NCI-H748 (cell line): ENCODE results near the gene GPR146.

Experiments used
- DNase-seq: peaks from one replicate; lab custom pipeline; 2025; ENCODE audit not compliant: unreplicated experiment; lab: John Stamatoyannopoulos, UW

Gene GPR146

DNA sequence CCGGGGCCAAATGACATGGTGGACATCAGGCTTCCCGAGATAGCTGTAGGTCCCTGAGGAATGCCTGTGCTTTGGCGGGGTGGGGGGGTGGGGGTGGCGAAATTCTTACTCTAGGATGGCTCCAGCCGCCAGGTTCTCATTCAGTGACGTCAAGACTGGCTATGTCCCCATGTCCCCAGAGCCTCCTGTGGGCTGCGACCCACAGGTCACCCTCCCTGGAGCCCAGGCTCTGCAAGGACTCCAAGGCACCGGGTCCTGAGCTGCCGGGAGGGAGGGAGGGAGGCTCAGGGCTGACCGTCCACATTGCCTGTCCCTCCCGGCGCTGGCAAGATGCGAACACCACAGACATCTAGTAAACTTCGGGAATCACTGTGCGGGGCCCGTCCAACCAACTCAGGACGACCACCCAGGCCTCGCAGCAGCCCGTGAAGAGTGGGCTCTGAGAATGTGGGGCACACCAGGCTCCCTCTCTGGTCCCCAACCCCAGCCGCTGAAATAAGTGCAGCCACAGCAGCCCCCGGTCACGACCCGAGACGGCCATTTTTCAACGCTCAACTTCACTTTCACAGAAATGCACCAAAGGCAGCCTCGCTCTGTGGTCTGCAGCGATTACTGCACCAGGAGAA, 12.6 kb downstream of the GPR146 start:
- DNase-seq, result no peak

DNA sequence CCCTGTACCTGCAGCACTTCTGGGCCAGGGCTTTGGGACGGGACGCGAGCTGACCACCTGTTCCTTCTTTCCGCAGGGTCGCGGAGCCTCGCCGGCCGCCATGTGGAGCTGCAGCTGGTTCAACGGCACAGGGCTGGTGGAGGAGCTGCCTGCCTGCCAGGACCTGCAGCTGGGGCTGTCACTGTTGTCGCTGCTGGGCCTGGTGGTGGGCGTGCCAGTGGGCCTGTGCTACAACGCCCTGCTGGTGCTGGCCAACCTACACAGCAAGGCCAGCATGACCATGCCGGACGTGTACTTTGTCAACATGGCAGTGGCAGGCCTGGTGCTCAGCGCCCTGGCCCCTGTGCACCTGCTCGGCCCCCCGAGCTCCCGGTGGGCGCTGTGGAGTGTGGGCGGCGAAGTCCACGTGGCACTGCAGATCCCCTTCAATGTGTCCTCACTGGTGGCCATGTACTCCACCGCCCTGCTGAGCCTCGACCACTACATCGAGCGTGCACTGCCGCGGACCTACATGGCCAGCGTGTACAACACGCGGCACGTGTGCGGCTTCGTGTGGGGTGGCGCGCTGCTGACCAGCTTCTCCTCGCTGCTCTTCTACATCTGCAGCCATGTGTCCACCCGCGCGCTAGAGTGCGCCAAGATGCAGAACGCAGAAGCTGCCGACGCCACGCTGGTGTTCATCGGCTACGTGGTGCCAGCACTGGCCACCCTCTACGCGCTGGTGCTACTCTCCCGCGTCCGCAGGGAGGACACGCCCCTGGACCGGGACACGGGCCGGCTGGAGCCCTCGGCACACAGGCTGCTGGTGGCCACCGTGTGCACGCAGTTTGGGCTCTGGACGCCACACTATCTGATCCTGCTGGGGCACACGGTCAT, 13.3 kb downstream of the GPR146 start:
- DNase-seq, result no peak

GRCh38 chr7:1058311-1058710, 14.0 kb downstream of the GPR146 start:
- DNase-seq, result no peak

DNA sequence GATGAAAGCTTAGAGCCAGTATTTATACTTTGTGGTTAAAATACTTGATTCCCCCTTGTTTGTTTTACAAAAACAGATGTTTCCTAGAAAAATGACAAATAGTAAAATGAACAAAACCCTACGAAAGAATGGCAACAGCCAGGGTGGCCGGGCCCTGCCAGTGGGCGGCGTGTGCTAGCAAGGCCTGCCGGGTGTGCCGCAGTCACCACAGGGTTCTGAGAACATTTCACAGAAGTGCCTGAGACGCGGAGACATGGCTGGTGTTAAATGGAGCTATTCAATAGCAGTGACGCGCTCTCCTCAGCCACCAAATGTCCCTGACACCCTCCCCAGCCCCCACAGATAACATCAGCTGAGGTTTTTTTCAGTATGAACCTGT, 14.5 kb downstream of the GPR146 start:
- no peak for DNase-seq

DNA sequence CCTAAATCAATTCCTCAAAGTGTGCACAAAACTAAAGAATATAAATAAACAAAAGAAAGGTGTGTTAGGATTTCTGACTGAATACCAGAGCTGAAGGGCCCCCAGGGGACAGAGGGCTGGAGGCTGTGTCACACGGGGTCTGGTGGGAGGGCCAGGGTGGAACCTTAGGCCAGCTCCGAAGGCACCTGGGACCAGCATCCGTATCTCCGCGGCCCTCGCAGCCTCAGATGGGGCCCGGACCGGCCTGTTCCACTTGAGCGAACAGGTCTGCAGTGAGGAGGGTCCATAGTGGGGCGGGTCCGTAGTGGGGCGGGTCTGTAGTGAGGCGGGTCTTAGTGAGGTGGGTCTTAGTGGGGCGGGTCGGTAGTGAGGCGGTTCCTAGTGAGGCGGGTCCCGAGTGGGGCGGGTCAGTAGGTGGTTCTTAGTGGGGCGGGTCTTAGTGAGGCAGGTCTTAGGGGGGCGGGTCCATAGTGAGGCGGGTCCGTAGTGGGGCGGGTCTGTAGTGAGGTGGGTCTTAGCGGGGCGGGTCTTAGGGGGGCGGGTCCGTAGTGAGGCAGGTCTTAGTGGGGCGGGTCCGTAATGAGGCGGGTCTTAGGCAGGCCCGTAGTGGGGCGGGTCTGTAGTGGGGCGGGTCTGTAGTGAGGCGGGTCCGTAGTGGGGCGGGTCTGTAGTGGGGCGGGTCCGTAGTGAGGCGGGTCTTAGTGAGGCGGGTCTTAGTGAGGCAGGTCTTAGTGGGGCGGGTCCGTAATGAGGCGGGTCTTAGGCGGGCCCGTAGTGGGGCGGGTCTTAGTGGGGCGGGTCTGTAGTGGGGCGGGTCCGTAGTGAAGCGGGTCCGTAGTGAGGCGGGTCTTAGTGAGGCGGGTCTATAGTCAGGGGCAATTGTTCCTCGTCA, 15.1 kb downstream of the GPR146 start:
- DNase-seq, result no peak

DNA sequence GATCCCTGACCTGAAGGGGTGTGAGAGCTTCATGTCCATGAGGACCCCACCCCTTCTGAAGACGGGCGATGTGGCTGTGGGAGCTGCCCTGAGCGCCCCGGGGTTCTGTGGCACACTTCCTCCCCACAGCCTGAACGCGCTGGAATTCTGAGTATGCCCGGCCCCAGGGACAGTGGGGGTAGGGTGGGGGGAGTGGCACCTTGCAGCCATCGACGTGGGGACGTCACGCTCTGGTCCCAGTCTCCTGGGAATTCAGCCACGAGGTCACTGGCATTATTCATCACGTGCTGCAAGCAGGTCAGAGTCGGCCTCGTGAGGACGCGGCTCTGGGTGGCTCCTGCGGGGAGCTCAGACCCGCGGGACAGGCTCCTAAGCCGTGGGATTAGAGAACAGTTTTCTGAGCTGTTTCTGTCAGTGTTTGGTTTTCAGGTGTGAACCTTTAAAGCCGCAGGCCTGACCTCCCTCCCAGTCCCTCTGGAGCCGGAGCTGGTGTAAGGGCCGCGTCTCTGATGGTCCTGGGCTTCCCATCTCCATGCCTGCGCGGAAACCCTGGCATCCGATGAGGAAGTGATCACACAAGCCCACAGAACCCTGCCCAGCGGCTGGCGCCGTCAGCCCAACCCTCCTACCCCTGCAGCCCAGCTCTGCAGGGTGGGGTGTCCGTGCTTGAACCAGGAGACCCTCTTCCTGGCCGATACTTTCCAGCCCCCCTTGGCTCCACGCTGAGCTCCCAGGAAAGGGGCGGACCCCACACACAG, 16.1 kb downstream of the GPR146 start:
- no peak for DNase-seq

DNA sequence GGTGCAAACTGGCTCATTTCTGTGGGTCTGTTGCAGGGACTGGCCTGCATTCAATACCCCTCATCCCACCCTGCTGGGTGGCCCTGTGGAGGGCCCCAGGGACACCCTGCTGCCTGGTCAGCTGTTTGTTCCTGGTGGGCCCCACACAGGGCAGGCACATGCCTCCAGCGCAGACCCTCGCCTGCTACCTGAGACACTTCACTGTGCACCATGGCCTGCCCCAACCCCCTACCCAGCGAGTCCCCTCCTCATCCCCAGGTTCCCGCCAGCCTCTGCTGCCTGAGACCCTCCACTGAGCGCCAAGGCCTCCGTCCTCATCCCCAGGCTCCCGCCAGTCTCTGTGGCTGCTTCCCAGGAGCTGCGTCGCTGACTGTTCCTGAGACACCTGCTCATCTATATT, 16.8 kb downstream of the GPR146 start:
- DNase-seq, result no peak

DNA sequence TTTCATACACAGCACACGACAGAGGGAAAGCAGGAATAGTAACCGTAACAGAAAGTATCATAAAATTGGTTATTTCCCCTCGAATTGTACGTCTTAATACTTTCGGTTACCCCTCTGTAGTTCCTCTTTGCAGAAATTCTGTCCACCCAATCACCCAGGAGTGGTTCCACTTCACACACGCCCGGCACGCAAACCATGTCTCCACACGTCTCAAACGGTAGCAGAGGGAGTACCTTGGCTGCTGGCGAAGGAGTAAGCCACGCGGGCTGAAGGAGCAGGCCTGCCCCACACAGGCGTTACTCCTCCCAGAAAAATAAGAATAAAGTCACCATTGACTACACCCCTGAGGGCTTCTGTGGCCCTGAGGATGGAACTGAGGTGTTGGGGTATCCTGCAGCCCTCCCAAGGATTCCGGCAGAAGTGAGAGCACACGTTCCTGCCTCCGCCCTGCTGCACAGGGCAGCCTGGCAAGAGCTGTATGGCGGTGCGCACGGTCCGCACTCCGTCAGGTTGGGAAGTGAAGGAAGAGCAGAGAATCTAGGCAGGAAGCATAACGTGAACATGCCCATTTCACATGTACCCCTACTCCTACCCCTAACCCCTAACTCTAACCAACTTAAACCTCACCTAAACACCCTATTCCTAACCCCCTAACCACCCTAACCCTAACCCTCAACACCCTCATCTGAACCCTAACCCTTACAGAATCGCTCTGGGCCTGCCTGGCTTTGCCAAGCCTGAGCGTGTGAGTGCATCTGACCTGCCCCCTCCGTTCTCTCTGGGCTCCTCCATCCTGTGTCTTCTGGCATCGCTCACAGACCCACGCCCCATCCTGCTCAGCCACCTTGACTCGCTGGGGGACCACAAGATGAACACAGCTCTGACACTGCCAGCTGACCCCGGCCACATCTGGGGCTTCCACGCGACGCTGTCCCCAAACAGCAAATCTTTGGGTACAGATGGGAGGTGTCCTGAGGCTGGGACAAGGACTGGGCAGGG, 18.2 kb downstream of the GPR146 start:
- no peak for DNase-seq

DNA sequence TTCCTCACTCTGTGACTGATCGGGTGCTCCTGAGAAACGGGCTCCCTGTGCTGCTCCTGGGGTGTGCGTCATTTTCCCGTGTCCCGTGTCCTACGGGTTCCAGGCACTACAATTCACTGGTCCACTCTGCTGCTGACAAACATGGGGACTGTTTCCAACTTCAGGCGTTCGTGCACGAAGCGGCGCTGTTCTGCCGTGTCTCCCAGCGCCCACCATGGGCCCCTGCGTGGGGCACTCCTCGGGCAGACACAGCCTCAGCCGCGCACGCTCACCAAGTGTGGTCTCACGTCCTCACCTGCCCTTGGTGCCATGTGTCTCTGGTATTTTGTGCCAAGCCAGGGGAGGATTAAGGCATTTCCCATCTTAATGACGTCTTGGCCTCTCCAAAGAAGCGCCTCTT, 19.0 kb downstream of the GPR146 start:
- no peak for DNase-seq

GRCh38 chr7:1064581-1064980, 20.2 kb downstream of the GPR146 start:
- no peak for DNase-seq

DNA sequence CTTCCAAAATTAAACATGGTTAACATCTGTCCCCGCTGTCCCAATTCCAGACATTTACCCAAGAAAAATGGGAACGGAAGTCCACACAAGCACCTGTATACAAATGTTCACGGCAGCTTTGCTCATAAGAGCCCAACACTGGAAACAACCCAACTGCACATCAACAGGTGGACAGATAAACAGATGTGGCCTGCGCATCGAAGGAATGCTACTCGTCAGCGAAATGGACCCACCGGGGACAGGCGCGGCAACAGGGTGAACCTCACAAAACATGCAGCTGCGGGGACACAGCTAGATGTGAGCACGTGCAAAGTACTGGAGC, 20.9 kb downstream of the GPR146 start:
- no peak for DNase-seq

GRCh38 chr7:1065585-1066241, 21.4 kb downstream of the GPR146 start:
- peak; percentile 72 for DNase-seq

GRCh38 chr7:1066242-1066588, 21.9 kb downstream of the GPR146 start:
- no peak for DNase-seq

DNA sequence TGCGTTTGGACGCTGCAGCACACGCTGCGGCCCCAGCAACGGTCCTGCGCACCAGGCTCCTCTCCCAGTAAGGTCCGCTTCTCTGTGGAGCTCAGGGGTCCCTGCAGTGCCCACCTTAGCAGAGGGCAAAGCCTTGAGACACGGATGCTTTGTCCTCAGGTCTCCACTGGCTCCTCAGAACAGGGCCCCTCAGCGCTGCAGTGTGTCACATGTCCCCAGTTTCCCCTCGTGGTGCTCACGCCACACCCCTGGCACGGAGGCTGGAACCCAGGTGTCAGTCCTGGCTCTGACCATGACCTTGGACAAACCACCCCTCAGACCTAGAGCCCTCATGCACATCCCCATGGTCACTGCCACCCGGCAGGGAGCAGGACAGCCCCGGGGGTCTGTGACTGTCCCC, 23.7 kb downstream of the GPR146 start:
- DNase-seq, result no peak

DNA sequence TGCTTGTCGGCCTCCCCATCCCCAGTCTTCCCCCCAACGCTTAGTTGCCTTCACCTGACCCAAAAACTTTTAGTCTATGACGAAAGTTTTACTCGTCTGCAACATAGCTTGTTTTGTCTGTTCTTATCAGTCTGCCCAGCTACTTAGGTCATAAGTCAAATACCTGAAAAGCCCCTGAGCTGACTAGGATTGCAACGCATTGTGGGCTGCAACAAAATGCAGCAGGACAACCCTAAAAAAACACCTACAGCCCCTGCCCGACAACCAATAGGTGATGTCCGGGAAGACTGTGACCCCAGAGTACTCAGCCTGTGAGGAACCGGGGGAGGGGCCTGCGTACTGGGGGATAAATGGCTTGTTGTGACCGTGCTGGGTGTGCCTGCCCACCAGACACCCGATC, 24.3 kb downstream of the GPR146 start:
- no peak for DNase-seq

GRCh38 chr7:1070544-1071011, 26.2 kb downstream of the GPR146 start:
- DNase-seq, result no peak

DNA sequence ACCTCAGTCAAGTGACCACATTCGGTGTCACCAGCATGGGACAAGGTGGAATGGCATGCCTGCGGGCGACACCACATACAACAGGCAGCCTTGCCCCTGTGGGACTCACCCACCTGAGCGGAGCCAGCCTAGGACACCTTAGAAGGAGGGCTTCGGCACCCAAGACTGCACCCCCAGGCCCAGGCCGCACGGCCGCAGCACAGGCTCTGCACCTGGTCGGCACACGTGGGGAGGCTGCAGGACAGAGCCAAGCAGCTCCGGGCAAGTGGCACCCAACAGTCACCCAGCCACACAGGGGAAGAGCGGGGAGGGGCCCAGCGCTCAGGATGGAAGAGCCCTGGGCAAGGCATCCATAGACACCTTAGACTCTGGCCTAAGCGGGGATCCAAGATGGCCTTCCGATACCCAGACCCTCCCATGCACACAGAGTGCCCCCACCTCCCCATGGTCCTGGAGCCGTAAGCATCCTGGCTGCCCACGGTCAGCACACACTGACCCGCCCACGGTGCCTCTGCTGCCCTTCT, 27.4 kb downstream of the GPR146 start:
- DNase-seq, result no peak

DNA sequence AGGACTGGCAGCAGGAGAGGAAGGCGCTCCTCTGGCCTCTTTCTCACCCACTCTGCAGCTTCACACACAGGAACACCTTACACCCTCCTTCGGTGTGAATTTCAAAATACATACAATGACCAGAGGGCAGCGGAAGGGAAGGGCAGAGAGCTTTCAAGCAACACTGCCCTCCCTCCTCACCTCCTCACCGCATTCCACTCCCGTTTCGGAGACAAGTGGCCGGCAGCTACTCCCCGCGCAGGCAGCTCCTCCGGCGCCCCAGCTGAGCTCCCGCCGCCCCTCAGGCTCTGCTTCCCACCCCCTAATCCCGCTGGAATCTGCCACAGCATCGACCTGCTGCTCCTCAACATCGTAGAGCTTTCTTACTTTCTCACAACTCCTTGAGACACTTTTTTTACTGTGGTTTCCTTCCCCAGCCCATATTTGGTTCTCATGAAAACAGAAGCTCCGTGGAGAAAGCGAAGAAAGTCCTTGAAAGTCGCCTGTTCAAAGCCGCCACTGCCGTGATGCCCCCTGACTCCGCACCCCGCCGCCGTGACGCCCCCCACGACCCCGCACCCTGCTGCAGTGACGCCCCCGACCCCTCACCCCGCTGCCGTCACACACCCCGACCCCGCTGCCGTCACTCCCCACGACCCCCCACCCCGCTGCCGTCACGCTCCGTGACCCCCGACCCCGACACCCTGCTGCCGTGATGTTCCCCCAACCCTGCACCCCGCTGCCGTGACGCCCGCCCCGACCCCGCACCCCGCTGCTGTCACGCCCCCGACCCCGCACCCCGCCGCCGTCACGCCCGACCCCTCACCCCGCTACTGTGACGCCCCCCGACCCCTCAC, 29.0 kb downstream of the GPR146 start:
- no peak for DNase-seq
